Neural progenitor cell (in vitro differentiated cells): ENCODE data around the gene DDX28. TPM values are rescaled to one million over a fixed set of nuclear protein-coding genes. Genes with fewer than 3 reads are reported as not detected.
"Not testable (repeated sequence)": the region's sequence is repeated elsewhere in the genome, so short reads cannot be mapped to it uniquely, and the experiment has no call there.

Source experiments
- DNase-seq: peaks from one replicate; pipeline ENCODE4 v3.0.0-alpha.2; 2016; ENCODE audit warnings: low spot score
- H2AFZ ChIP-seq: fragments of 200-600 bp; sonication (generic); replicated peaks from 2 replicates; pipeline ENCODE4 v1.6.1; 2016; ENCODE audit warnings: antibody characterized with exemption
- H3F3A ChIP-seq: fragments of 200-600 bp; sonication (generic); 2 replicates; pipeline ENCODE4 v1.6.1; 2016; ENCODE audit warnings: antibody characterized with exemption, low read depth
- H3K27ac ChIP-seq: fragments of 200-600 bp; sonication (generic); 2 replicates; pipeline ENCODE4 v1.5.1; 2016; ENCODE audit warnings: mild to moderate bottlenecking
- H3K27me3 ChIP-seq: fragments of 200-600 bp; sonication (generic); 2 replicates; pipeline ENCODE4 v1.6.1; 2016; ENCODE audit warnings: mild to moderate bottlenecking, moderate library complexity
- H3K36me3 ChIP-seq: fragments of 200-600 bp; sonication (generic); 2 replicates; pipeline ENCODE4 v1.5.1; 2016
- H3K4me1 ChIP-seq: fragments of 200-600 bp; sonication (generic); 2 replicates; pipeline ENCODE4 v1.6.1; 2016; ENCODE audit warnings: mixed run types
- H3K4me2 ChIP-seq: fragments of 200-600 bp; sonication (generic); 2 replicates; pipeline ENCODE4 v1.6.1; 2016
- H3K4me3 ChIP-seq: fragments of 200-600 bp; sonication (generic); 2 replicates; pipeline ENCODE4 v1.5.1; 2016
- H3K79me2 ChIP-seq: fragments of 200-600 bp; sonication (generic); 2 replicates; pipeline ENCODE4 v1.6.1; 2016; ENCODE audit warnings: low read depth
- H3K9ac ChIP-seq: fragments of 200-600 bp; sonication (generic); 2 replicates; pipeline ENCODE4 v1.6.1; 2016
- H3K9me3 ChIP-seq: fragments of 200-600 bp; sonication (generic); 2 replicates; pipeline ENCODE4 v1.5.1; 2016; ENCODE audit warnings: low read depth
- H4K20me1 ChIP-seq: fragments of 200-600 bp; sonication (generic); 2 replicates; pipeline ENCODE4 v1.6.1; 2016; ENCODE audit warnings: low read depth
- H3K27ac Mint-ChIP-seq: 3 replicates; pipeline ENCODE4 v1.8.0; 2021; ENCODE audit warnings: mixed read lengths
- H3K27me3 Mint-ChIP-seq: 2 replicates; pipeline ENCODE4 v1.8.0; 2022; ENCODE audit warnings: low read depth, mild to moderate bottlenecking, inconsistent platforms, moderate library complexity, mixed read lengths; ENCODE audit not compliant: insufficient read depth
- H3K36me3 Mint-ChIP-seq: 3 replicates; pipeline ENCODE4 v1.8.0; 2021; ENCODE audit warnings: mixed read lengths
- H3K4me1 Mint-ChIP-seq: 3 replicates; pipeline ENCODE4 v1.8.0; 2021; ENCODE audit warnings: mixed read lengths
- H3K4me3 Mint-ChIP-seq: 3 replicates; pipeline ENCODE4 v1.8.0; 2021; ENCODE audit warnings: mild to moderate bottlenecking, moderate library complexity, mixed read lengths
- H3K9me3 Mint-ChIP-seq: 3 replicates; pipeline ENCODE4 v1.8.0; 2020; ENCODE audit warnings: mixed read lengths
- CTCF ChIP-seq: fragments of 200-600 bp; sonication (generic); IDR thresholded peaks from 2 replicates; pipeline ENCODE4 v1.5.1; 2017; ENCODE audit warnings: antibody characterized with exemption, mild to moderate bottlenecking
- EZH2 ChIP-seq: fragments of 200-600 bp; sonication (generic); IDR thresholded peaks from 2 replicates; pipeline ENCODE4 v1.6.1; 2017; ENCODE audit warnings: antibody characterized with exemption, mild to moderate bottlenecking, moderate library complexity
- EZH2phosphoT487 ChIP-seq: fragments of 200-600 bp; sonication (generic); IDR thresholded peaks from 2 replicates; pipeline ENCODE4 v1.6.1; 2017; ENCODE audit warnings: antibody characterized with exemption
- total RNA-seq: library from RNA; depleted of rRNA; stranded (reverse); fragments of >200 nt; gene quantifications from 2 replicates; pipeline ENCODE4 v1.2.3, GENCODE V29; 2015; ENCODE audit warnings: low replicate concordance

Gene DDX28
- total RNA-seq, 1 donor from 2014 or later, result 7.3 TPM

GRCh38 chr16:68013440-68013839, 9.6 kb downstream of the DDX28 start:
- TF ChIP-seq EZH2phosphoT487, result no peak
- DNase-seq, result no peak

GRCh38 chr16:68009872-68010271, 13.2 kb downstream of the DDX28 start:
- H3K9me3 ChIP-seq, H2AFZ ChIP-seq, H3K4me1 ChIP-seq, H3K4me1 Mint-ChIP-seq, H3K4me3 Mint-ChIP-seq, H3K79me2 ChIP-seq, H3K27me3 ChIP-seq, H3K27ac ChIP-seq, H3K9me3 Mint-ChIP-seq, H4K20me1 ChIP-seq, DNase-seq, H3K4me2 ChIP-seq, H3K36me3 ChIP-seq, H3K4me3 ChIP-seq, H3K9ac ChIP-seq, H3K27ac Mint-ChIP-seq, H3K27me3 Mint-ChIP-seq, H3F3A ChIP-seq, H3K36me3 Mint-ChIP-seq: not testable (repeated sequence)

More at GRCh38 chr16:68013440-68013839, 9.6 kb downstream of the DDX28 start:
- no peaks in the 10 kb centered on the region for H3F3A ChIP-seq
- H3K27me3 Mint-ChIP-seq, result peaks cover 12% of the 10 kb centered on the region
- H3K36me3 ChIP-seq, result no peaks in the 10 kb centered on the region
- no peaks in the 10 kb centered on the region for H4K20me1 ChIP-seq
- H2AFZ ChIP-seq, result no peak overlapping the region
- H3K9me3 Mint-ChIP-seq, result no peaks in the 10 kb centered on the region
- H3K4me1 ChIP-seq, result no peaks in the 10 kb centered on the region
- no peak overlapping the region for H3K4me3 Mint-ChIP-seq
- H3K4me1 Mint-ChIP-seq, result peaks cover 7% of the 10 kb centered on the region
- no peak overlapping the region for H3K4me2 ChIP-seq
- no peak overlapping the region for H3K9ac ChIP-seq
- no peaks in the 10 kb centered on the region for H3K36me3 Mint-ChIP-seq
- no peak overlapping the region for H3K27ac Mint-ChIP-seq
- no peak overlapping the region for H3K27ac ChIP-seq
- H3K27me3 ChIP-seq, result no peaks in the 10 kb centered on the region
- H3K79me2 ChIP-seq, result no peaks in the 10 kb centered on the region
- no peak overlapping the region for H3K4me3 ChIP-seq
- H3K9me3 ChIP-seq, result no peaks in the 10 kb centered on the region

GRCh38 chr16:68009157-68009735, 13.8 kb downstream of the DDX28 start:
- Histone ChIP-seq H3F3A (no peaks in the 10 kb centered on the region), H3K27me3 (no peaks in the 10 kb centered on the region), H3K4me3 (no peak overlapping the region), H2AFZ (peak overlapping the region; percentile 60), H3K36me3 (no peaks in the 10 kb centered on the region), H3K4me1 (no peaks in the 10 kb centered on the region), H3K27ac (no peak overlapping the region), H3K9me3 (no peaks in the 10 kb centered on the region), H4K20me1 (no peaks in the 10 kb centered on the region), H3K79me2 (no peaks in the 10 kb centered on the region), H3K4me2 (no peak overlapping the region), H3K9ac (no peak overlapping the region)
- no peaks in the 10 kb centered on the region for H3K36me3 Mint-ChIP-seq
- no peak for DNase-seq
- H3K4me1 Mint-ChIP-seq, result peaks cover 4% of the 10 kb centered on the region
- TF ChIP-seq EZH2phosphoT487 (no peak), EZH2 (no peak), CTCF (no peak)
- peaks cover 5% of the 10 kb centered on the region for H3K27me3 Mint-ChIP-seq
- no peak overlapping the region for H3K27ac Mint-ChIP-seq
- H3K9me3 Mint-ChIP-seq, result no peaks in the 10 kb centered on the region
- H3K4me3 Mint-ChIP-seq, result no peak overlapping the region

- H3F3A ChIP-seq, result no peaks in the 10 kb centered on the region
- no peaks in the 10 kb centered on the region for H4K20me1 ChIP-seq
- H3K9me3 Mint-ChIP-seq, result no peaks in the 10 kb centered on the region
- peak overlapping the region; percentile 42 for H2AFZ ChIP-seq
- no peaks in the 10 kb centered on the region for H3K9me3 ChIP-seq
- H3K4me1 ChIP-seq, result no peaks in the 10 kb centered on the region
- no peaks in the 10 kb centered on the region for H3K36me3 Mint-ChIP-seq
- H3K27me3 ChIP-seq, result no peaks in the 10 kb centered on the region
- H3K27ac Mint-ChIP-seq, result no peak overlapping the region
- H3K4me2 ChIP-seq, result no peak overlapping the region
- H3K79me2 ChIP-seq, result no peaks in the 10 kb centered on the region
- peaks cover 4% of the 10 kb centered on the region for H3K4me1 Mint-ChIP-seq
- no peak overlapping the region for H3K4me3 Mint-ChIP-seq
- TF ChIP-seq CTCF (no peak), EZH2 (no peak), EZH2phosphoT487 (no peak)
- no peak for DNase-seq
- no peak overlapping the region for H3K9ac ChIP-seq
- H3K27ac ChIP-seq, result no peak overlapping the region
- H3K36me3 ChIP-seq, result no peaks in the 10 kb centered on the region
- H3K27me3 Mint-ChIP-seq, result peaks cover 5% of the 10 kb centered on the region
- no peak overlapping the region for H3K4me3 ChIP-seq
Observed at GRCh38 chr16:68005786-68006286, 17.2 kb downstream of the DDX28 start.
